ENCODE data around the gene CXCR4. TPM values are rescaled to one million over a fixed set of nuclear protein-coding genes. Genes with fewer than 3 reads are reported as not detected.

The CXCR4 gene
- total and polyA plus RNA-seq, 10 of the 15 experiments (the other 5 are each of a cell fraction or from before 2014, with no cell fraction given), result 31.1 to 749 (median 52.7) TPM

DNA sequence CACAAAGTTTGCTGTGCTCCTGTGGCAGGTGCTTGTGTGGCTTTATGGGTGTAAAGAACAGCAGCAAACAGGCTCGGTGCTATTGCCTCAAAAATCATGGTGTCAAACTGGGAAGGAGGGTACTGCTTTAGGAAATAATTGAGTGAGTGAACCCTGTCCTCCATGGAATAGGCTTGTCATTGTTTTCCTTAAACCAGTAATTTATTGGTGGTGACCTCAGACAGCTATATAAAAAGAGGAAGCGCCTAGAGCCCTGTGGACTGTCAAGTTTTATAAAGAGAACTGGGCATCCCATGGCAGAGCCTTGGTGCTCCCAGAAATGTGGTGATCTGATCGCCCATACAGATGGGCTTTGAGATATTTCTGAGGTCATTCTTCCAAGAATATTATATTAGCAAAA is 4.7 kb upstream of the CXCR4 start:
- Histone ChIP-seq H3K4me1 (ENCODE audit: control insufficient read depth, insufficient read depth, low read length) (peaks cover 2% of the 10 kb centered on the region; the same call in 1 of the 2 replicates), H4K20me1 (ENCODE audit: control insufficient read depth, insufficient read depth) (no peaks in the 10 kb centered on the region), H2AFZ (ENCODE audit: control insufficient read depth, low read depth, low read length) (no peak overlapping the region), H3K36me3 (ENCODE audit: control insufficient read depth in 2 of 2, insufficient read depth in 2 of 2, low read length in 1 of 2) (no peaks in the 10 kb centered on the region), H3K4me3 (no peak overlapping the region), H3K79me2 (ENCODE audit: control insufficient read depth, insufficient read depth, low read length) (no peaks in the 10 kb centered on the region), H3K27me3 (replicated peaks in 1 of 2; ENCODE audit: control insufficient read depth in 2 of 2, insufficient read depth in 2 of 2, low read length in 1 of 2) (peaks cover 1 to 19% of the 10 kb centered on the region in 2 experiments), H3K27ac (ENCODE audit: control insufficient read depth, insufficient read depth) (no peak overlapping the region), H3K9me3 (replicated peaks; ENCODE audit: control insufficient read depth, insufficient read depth, low read length) (no peaks in the 10 kb centered on the region), H3K4me2 (ENCODE audit: control insufficient read depth, insufficient read depth) (no peak overlapping the region), H3K9ac (ENCODE audit: control insufficient read depth, insufficient read depth, low read length) (no peak overlapping the region)
- ChIA-PET CTCF (interaction anchor here (0.6 to 2.4 kb wide), 7 partner anchors 8 to 209 kb away, joined by 3 to 10 read pairs (median 3); no protein-coding TSS in a partner anchor), POLR2A (interaction anchor here (1.1 to 4.6 kb wide), 6 partner anchors 9 to 125 kb away, joined by 3 to 28 read pairs (median 4); no protein-coding TSS in a partner anchor), SMC1A (ENCODE audit: uncharacterized antibody, unreplicated experiment) (interaction anchor here (0.7 to 5.7 kb wide), 9 partner anchors 12 to 254 kb away, joined by 3 to 50 read pairs (median 4); no protein-coding TSS in a partner anchor), RAD21 (ENCODE audit: unreplicated experiment) (interaction anchor here (0.7 to 4.5 kb wide), 8 partner anchors 13 to 255 kb away, joined by 3 to 30 read pairs (median 4); no protein-coding TSS in a partner anchor)
- in situ Hi-C loops (cut with MboI), result no loop called here
- TF ChIP-seq ZBED1 (IDR thresholded peaks at IDR 0.05; ENCODE audit: borderline replicate concordance), result no peak
- no peak for TF ChIP-seq MYB (IDR thresholded peaks at IDR 0.05; ENCODE audit: borderline replicate concordance, low read depth, low read length)
- TF ChIP-seq SPI1 (IDR thresholded peaks at IDR 0.05; ENCODE audit: borderline replicate concordance, insufficient read depth, low read depth, low read length), result peak; percentile 10; the same call in 1 of the 2 replicates
- TF ChIP-seq DPF2 (IDR thresholded peaks at IDR 0.05), result peak; percentile 10; the same call in 1 of the 2 replicates
- TF ChIP-seq ATF7 (IDR thresholded peaks at IDR 0.05; ENCODE audit: low read depth), result 0 out of 2 replicates have a peak, but pooled peaks have one; percentile 16
- TF ChIP-seq IKZF2 (IDR thresholded peaks at IDR 0.05), result peak; percentile 31 to 36; a peak in 2 of 4 replicates
- TF ChIP-seq IKZF1 (conservative IDR thresholded peaks at IDR 0.05), result 0 out of 2 replicates have a peak, but pooled peaks have one; percentile 35
- intact Hi-C loops (cut with micrococcal nuclease; ENCODE audit: unreplicated experiment), result no loop called here
- BruUV-seq (replicated peaks), result no TSS peak
- ATAC-seq, result no peak
- 16% methylated on average over 3 of the region's 3 CpGs for WGBS (ENCODE audit: insufficient coverage, insufficient replicate concordance, low lambda C conversion rate, missing lambda C conversion rate)
- no peak for FAIRE-seq
- DNase-seq (ENCODE audit: low read depth, low spot score), result no peak

Data from GM12878 (cell line).